22Rv1 (cell line): ENCODE results near the gene HOXA4.

Experiments used
- ZFX ChIP-seq: fragments of 450-650 bp; IDR thresholded peaks from 2 replicates; pipeline ENCODE4 v1.6.1; 2017; ENCODE audit warnings: antibody characterized with exemption, borderline replicate concordance
- TF ChIP-seq, protein P1 (sequence below): fragments of 450-650 bp; IDR thresholded peaks from 2 replicates; pipeline ENCODE4 v1.5.1; 2017; ENCODE audit warnings: mild to moderate bottlenecking

DNA sequence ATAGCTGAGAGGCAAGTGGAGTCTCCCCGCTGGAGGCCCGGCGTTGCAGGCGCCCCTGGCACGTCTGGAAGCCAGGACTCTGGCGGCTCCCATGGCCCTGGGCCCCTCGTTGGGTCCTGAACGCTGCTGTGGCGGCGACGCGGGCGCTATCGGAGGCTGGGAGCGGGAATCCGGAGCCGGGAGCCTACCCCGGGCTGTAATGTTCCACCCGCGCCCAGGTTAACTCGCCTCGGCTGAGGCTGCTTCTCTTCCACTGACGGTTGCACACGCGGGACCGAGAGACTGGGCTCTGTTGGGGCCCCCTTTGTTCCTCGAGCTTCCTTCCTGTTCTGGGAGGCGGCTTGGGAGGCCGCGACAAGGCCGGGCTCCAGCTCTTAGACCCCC lies 14.2 kb upstream of the HOXA4 start:
- TF ChIP-seq, protein P1, sequence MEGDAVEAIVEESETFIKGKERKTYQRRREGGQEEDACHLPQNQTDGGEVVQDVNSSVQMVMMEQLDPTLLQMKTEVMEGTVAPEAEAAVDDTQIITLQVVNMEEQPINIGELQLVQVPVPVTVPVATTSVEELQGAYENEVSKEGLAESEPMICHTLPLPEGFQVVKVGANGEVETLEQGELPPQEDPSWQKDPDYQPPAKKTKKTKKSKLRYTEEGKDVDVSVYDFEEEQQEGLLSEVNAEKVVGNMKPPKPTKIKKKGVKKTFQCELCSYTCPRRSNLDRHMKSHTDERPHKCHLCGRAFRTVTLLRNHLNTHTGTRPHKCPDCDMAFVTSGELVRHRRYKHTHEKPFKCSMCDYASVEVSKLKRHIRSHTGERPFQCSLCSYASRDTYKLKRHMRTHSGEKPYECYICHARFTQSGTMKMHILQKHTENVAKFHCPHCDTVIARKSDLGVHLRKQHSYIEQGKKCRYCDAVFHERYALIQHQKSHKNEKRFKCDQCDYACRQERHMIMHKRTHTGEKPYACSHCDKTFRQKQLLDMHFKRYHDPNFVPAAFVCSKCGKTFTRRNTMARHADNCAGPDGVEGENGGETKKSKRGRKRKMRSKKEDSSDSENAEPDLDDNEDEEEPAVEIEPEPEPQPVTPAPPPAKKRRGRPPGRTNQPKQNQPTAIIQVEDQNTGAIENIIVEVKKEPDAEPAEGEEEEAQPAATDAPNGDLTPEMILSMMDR: no peak
- no peak for TF ChIP-seq ZFX
